K562 (cell line): ENCODE data around the gene MYL10. TPM values are rescaled to one million over a fixed set of nuclear protein-coding genes. Genes with fewer than 3 reads are reported as not detected.

Source experiments
- ATAC-seq: fragments of 200-7000 bp; cut with Tn5 transposase; 3 replicates; pipeline ENCODE4 v1.9.1; 2020; ENCODE audit warnings: moderate library complexity
- BruUV-seq: library from RNA; stranded (reverse); fragments of 400-500 nt; replicated peaks from 2 replicates; lab custom pipeline; 2021; lab: Mats Ljungman, UMichigan
- CTCF ChIA-PET: fragments of 300-600 bp; formaldehyde crosslinking; extraction: SDS; loops from one replicate; lab custom pipeline; 2021; ENCODE audit warnings: low intra/inter-chr PET ratio; lab: Yijun Ruan, JAX
- POLR2A ChIA-PET: fragments of 300-600, 350-650 bp; sonication (Branson Sonifier 250); formaldehyde crosslinking; extraction: SDS; loops from one replicate; lab custom pipeline; 2021; ENCODE audit warnings: antibody characterized with exemption, inconsistent platforms; lab: Yijun Ruan, JAX
- DNase-seq, 4 experiments: peaks; one replicate each; pipeline versions ENCODE4 v3.0.0 to v3.0.0-alpha.2; 2011 to 2018; ENCODE audit warnings: low spot score in 3 of 4, mixed read lengths in 3 of 4; ENCODE audit errors: extremely low read depth in 1 of 4
- FAIRE-seq: peaks from 2 replicates; lab custom pipeline; 2011; peaks lifted over from hg19 to GRCh38; lab: Jason Lieb, UNC
- H2AFZ ChIP-seq: 2 replicates; pipeline ENCODE4 v1.6.0; 2011; ENCODE audit warnings: low read depth, low read length, control low read depth, inconsistent platforms
- H3K27ac ChIP-seq: fragments of 200-600 bp; 3 replicates; pipeline ENCODE4 v1.8.0; 2011; ENCODE audit warnings: low read depth, mild to moderate bottlenecking, control low read depth, inconsistent platforms, low read length, moderate library complexity, mixed read lengths; ENCODE audit errors: extremely low read depth
- H3K27me3 ChIP-seq, 2 experiments: fragments of 300-600 bp in 1 of 2; 2 replicates in 1 of 2; 3 replicates in 1 of 2; pipeline versions ENCODE4 v1.6.0 to v1.8.0; 2011; ENCODE audit warnings: inconsistent platforms in 2 of 2, low read length in 2 of 2, mild to moderate bottlenecking in 1 of 2, mixed read lengths in 1 of 2, moderate library complexity in 1 of 2; ENCODE audit not compliant: control insufficient read depth in 2 of 2, insufficient read depth in 2 of 2
- H3K36me3 ChIP-seq: fragments of 300-600 bp; 3 replicates; pipeline ENCODE4 v1.8.0; 2011; ENCODE audit warnings: mild to moderate bottlenecking, low read length, inconsistent platforms; ENCODE audit not compliant: control insufficient read depth, insufficient read depth
- H3K4me1 ChIP-seq, 2 experiments: fragments of 200-600 bp in 1 of 2; replicated peaks in 1 of 2; 2 replicates in 1 of 2; 3 replicates in 1 of 2; pipeline versions ENCODE4 v1.5.1 to v1.8.0; 2011; ENCODE audit warnings: inconsistent platforms in 2 of 2, low read length in 2 of 2, mild to moderate bottlenecking in 1 of 2, mixed read lengths in 1 of 2, moderate library complexity in 1 of 2; ENCODE audit not compliant: control insufficient read depth in 2 of 2, insufficient read depth in 2 of 2
- H3K4me2 ChIP-seq: 2 replicates; pipeline ENCODE4 v1.6.1; 2011; ENCODE audit warnings: low read length, control low read depth, inconsistent platforms, mixed read lengths; ENCODE audit not compliant: insufficient read depth
- H3K4me3 ChIP-seq: fragments of 200-600 bp; sonication (generic), shearing (Covaris generic); 2 replicates; pipeline ENCODE4 v1.5.1; 2016; ENCODE audit warnings: control low read depth, inconsistent platforms
- H3K79me2 ChIP-seq: fragments of 200-600 bp; 3 replicates; pipeline ENCODE4 v1.8.0; 2011; ENCODE audit warnings: low read length, inconsistent platforms; ENCODE audit not compliant: control insufficient read depth, insufficient read depth
- H3K9ac ChIP-seq, 2 experiments: 2 replicates each; pipeline versions ENCODE4 v1.6.0 to v1.6.1; 2011; ENCODE audit warnings: low read depth in 2 of 2, low read length in 2 of 2, control low read depth in 1 of 2, inconsistent platforms in 1 of 2, mild to moderate bottlenecking in 1 of 2, mixed read lengths in 1 of 2; ENCODE audit not compliant: insufficient read depth in 1 of 2
- H3K9me1 ChIP-seq: one replicate; pipeline ENCODE4 v1.6.0; 2011; ENCODE audit warnings: inconsistent platforms, mild to moderate bottlenecking, low read length, moderate library complexity; ENCODE audit not compliant: control insufficient read depth, insufficient read depth
- H3K9me3 ChIP-seq: replicated peaks from 2 replicates; pipeline ENCODE4 v1.5.1; 2011; ENCODE audit warnings: low read depth, low read length, inconsistent platforms; ENCODE audit not compliant: control insufficient read depth, insufficient read depth
- H4K20me1 ChIP-seq: replicated peaks from 2 replicates; pipeline ENCODE4 v1.6.1; 2011; ENCODE audit warnings: low read length, inconsistent platforms, mixed read lengths; ENCODE audit not compliant: control insufficient read depth, insufficient read depth
- ARID2 ChIP-seq: fragments of 450-650 bp; IDR thresholded peaks from 2 replicates; pipeline ENCODE4 v1.6.1; 2017; ENCODE audit warnings: antibody characterized with exemption, mild to moderate bottlenecking
- DMBX1 ChIP-seq: fragments of 250-450 bp; sonication (Bioruptor Pico); IDR thresholded peaks from 2 replicates; pipeline ENCODE4 v1.8.0; 2022; ENCODE audit warnings: inconsistent platforms, mild to moderate bottlenecking, moderate library complexity, borderline replicate concordance
- EGR1 ChIP-seq: fragments of 450-650 bp; conservative IDR thresholded peaks from 2 replicates; pipeline ENCODE4 v1.6.1; 2017; ENCODE audit warnings: mild to moderate bottlenecking
- FOS ChIP-seq: IDR thresholded peaks from 3 replicates; pipeline ENCODE4 v1.6.1; 2011; ENCODE audit not compliant: insufficient read length; ENCODE audit errors: extremely low read depth
- L3MBTL2 ChIP-seq: fragments of 450-650 bp; IDR thresholded peaks from 2 replicates; pipeline ENCODE4 v1.6.1; 2016; ENCODE audit warnings: mild to moderate bottlenecking, moderate library complexity
- RBM25 ChIP-seq: fragments of 200-400 bp; formaldehyde crosslinking; IDR thresholded peaks from 2 replicates; pipeline ENCODE4 v1.6.1; 2018; ENCODE audit warnings: low read length, low read depth, moderate library complexity; ENCODE audit not compliant: severe bottlenecking
- SLC30A9 ChIP-seq: fragments of 250-450 bp; sonication (Bioruptor Pico); IDR thresholded peaks from 2 replicates; pipeline ENCODE4 v1.8.0; 2022; ENCODE audit warnings: mild to moderate bottlenecking, moderate library complexity
- TRIM28 ChIP-seq: fragments of 450-650 bp; IDR thresholded peaks from 2 replicates; pipeline ENCODE4 v1.6.1; 2017
- ZFP36 ChIP-seq: fragments of 150-350 bp; IDR thresholded peaks from 2 replicates; pipeline ENCODE4 v1.6.1; 2018; ENCODE audit warnings: low read length, low read depth; ENCODE audit not compliant: partially characterized antibody
- ZNF121 ChIP-seq: sonication (generic); formaldehyde crosslinking; conservative IDR thresholded peaks from 2 replicates; pipeline ENCODE4 v1.8.0; 2022; ENCODE audit warnings: missing genetic modification reagents
- ZNF217 ChIP-seq: sonication (generic); formaldehyde crosslinking; IDR thresholded peaks from 2 replicates; pipeline ENCODE4 v1.8.0; 2022; ENCODE audit warnings: mild to moderate bottlenecking, missing genetic modification reagents
- WGBS: fragments of 100-300 bp; shearing (Covaris generic); methylation state at CpG from one replicate; pipeline ENCODE4 v1.1.6; 2016; ENCODE audit warnings: low coverage, mixed read lengths; ENCODE audit not compliant: insufficient coverage; ENCODE audit errors: missing lambda C conversion rate; 5-methylcytosine and 5-hydroxymethylcytosine counted together
- in situ Hi-C: fragments of 300-500 bp; cut with MboI; formaldehyde crosslinking; loops from 4 replicates; pipeline ENCODE4 v1.15.0; 2018; ENCODE audit warnings: inconsistent platforms, mixed read lengths
- intact Hi-C: fragments of 100-400 bp; cut with micrococcal nuclease; formaldehyde crosslinking; loops from 2 replicates; pipeline ENCODE4 v1.14.2; 2022
- polyA plus RNA-seq, 8 experiments: library from polyadenylated mRNA; depleted of rRNA in 4 of 8; stranded (reverse) in 5 of 8; unstranded in 3 of 8; fragments of >200 nt; fragmentation: Nextera tagmentation in 2 of 8; fragmentation: Illumina TruSeq in 1 of 8; extraction: Ambion mirVana in 2 of 8; extraction: Trizol in 1 of 8; gene quantifications; 2 replicates each; pipeline versions ENCODE4 v1.2.1 to v1.2.3, GENCODE V29; 2011 to 2014; ENCODE audit warnings: inconsistent platforms in 1 of 8, missing spikeins in 1 of 8
- total RNA-seq, 7 experiments: library from RNA; depleted of rRNA in 6 of 7; stranded (reverse); fragments of >200 nt in 6 of 7; fragmentation: Illumina TruSeq in 2 of 7; extraction: Trizol in 2 of 7; gene quantifications; 2 replicates each; pipeline versions ENCODE4 v1.2.1 to v1.2.3, GENCODE V29; 2011 to 2021; ENCODE audit warnings: low replicate concordance in 1 of 7
- TF ChIP-seq, protein P1 (sequence below): IDR thresholded peaks from 2 replicates; pipeline ENCODE4 v1.6.1; 2012; ENCODE audit warnings: low read depth, low read length, improper control_type of control experiment, borderline replicate concordance
- TF ChIP-seq, protein P2 (sequence below), 2 experiments: fragments of 450-650 bp; IDR thresholded peaks; 2 replicates each; pipeline ENCODE4 v1.6.1; 2018; ENCODE audit warnings: mild to moderate bottlenecking in 2 of 2, low read depth in 1 of 2; ENCODE audit not compliant: partially characterized antibody in 2 of 2
- TF ChIP-seq, protein P3 (sequence below), 2 experiments: IDR thresholded peaks; 2 replicates each; pipeline ENCODE4 v1.6.1; 2012; ENCODE audit warnings: improper control_type of control experiment in 2 of 2, low read depth in 2 of 2, low read length in 2 of 2, borderline replicate concordance in 1 of 2

MYL10 gene
- total and polyA plus RNA-seq, 9 of the 15 experiments (the other 6 are each of a cell fraction or from before 2014, with no cell fraction given), result not detected

DNA sequence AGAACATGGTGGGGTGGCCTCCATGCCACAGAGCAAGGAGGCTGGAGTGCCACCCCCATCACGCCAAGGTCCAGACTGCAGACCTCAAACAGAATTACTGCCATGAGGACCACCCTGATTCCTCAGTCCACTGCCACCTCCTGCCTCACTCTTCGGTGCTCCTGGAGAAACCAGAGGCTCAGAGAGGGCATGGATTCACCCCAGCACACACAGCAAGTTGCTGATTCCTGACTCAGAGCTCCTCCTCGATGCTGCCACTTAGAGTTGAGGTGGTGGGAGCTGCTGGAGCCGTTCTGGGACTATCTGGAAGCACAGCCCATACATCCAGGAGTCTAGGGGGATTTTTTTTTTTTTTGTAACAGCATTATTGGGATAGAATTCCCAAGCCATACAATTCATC is 22.0 kb upstream of the MYL10 start:
- Histone ChIP-seq H3K27me3 (peaks cover 33 to 69% of the 10 kb centered on the region in 2 experiments), H3K27ac (no peak overlapping the region), H3K4me1 (no peaks in the 10 kb centered on the region), H3K4me3 (no peak overlapping the region), H3K9me1 (peaks cover 4% of the 10 kb centered on the region), H3K9ac (peak overlapping the region in 1 of 2 experiments; percentile 29; a peak in 1 of 4 replicates), H4K20me1 (0 out of 2 replicates have a peak, but pooled peaks cover 5% of the 10 kb centered on the region), H3K79me2 (no peaks in the 10 kb centered on the region), H3K4me2 (no peak overlapping the region), H3K9me3 (no peaks in the 10 kb centered on the region), H3K36me3 (no peaks in the 10 kb centered on the region), H2AFZ (no peak overlapping the region)
- ATAC-seq, result no peak
- CTCF ChIA-PET, result no interaction called here
- in situ Hi-C loops, result no loop called here
- 0% methylated on average over 4 of the region's 4 CpGs for WGBS
- no peak for FAIRE-seq
- BruUV-seq, result no TSS peak
- POLR2A ChIA-PET, result interaction anchor here (0.7 to 1.4 kb wide), 5 partner anchors 10 to 252 kb away, joined by 3 to 4 read pairs (median 3); no protein-coding TSS in a partner anchor
- no peak for DNase-seq
- intact Hi-C loops, result no loop called here
- TF ChIP-seq TRIM28 (no peak), ZFP36 (peak; percentile 75), ARID2 (no peak), ZNF121 (CRISPR knock-in tag) (no peak), FOS (no peak), ZNF217 (CRISPR knock-in tag) (no peak), EGR1 (no peak), SLC30A9 (no peak), RBM25 (peak; percentile 19), L3MBTL2 (no peak), DMBX1 (CRISPR knock-in tag) (no peak)
- TF ChIP-seq, protein P1, sequence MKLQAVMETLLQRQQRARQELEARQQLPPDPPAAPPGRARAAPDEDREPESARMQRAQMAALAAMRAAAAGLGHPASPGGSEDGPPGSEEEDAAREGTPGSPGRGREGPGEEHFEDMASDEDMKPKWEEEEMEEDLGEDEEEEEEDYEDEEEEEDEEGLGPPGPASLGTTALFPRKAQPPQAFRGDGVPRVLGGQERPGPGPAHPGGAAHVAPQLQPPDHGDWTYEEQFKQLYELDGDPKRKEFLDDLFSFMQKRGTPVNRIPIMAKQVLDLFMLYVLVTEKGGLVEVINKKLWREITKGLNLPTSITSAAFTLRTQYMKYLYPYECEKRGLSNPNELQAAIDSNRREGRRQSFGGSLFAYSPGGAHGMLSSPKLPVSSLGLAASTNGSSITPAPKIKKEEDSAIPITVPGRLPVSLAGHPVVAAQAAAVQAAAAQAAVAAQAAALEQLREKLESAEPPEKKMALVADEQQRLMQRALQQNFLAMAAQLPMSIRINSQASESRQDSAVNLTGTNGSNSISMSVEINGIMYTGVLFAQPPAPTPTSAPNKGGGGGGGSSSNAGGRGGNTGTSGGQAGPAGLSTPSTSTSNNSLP, result no peak
- TF ChIP-seq, protein P2, sequence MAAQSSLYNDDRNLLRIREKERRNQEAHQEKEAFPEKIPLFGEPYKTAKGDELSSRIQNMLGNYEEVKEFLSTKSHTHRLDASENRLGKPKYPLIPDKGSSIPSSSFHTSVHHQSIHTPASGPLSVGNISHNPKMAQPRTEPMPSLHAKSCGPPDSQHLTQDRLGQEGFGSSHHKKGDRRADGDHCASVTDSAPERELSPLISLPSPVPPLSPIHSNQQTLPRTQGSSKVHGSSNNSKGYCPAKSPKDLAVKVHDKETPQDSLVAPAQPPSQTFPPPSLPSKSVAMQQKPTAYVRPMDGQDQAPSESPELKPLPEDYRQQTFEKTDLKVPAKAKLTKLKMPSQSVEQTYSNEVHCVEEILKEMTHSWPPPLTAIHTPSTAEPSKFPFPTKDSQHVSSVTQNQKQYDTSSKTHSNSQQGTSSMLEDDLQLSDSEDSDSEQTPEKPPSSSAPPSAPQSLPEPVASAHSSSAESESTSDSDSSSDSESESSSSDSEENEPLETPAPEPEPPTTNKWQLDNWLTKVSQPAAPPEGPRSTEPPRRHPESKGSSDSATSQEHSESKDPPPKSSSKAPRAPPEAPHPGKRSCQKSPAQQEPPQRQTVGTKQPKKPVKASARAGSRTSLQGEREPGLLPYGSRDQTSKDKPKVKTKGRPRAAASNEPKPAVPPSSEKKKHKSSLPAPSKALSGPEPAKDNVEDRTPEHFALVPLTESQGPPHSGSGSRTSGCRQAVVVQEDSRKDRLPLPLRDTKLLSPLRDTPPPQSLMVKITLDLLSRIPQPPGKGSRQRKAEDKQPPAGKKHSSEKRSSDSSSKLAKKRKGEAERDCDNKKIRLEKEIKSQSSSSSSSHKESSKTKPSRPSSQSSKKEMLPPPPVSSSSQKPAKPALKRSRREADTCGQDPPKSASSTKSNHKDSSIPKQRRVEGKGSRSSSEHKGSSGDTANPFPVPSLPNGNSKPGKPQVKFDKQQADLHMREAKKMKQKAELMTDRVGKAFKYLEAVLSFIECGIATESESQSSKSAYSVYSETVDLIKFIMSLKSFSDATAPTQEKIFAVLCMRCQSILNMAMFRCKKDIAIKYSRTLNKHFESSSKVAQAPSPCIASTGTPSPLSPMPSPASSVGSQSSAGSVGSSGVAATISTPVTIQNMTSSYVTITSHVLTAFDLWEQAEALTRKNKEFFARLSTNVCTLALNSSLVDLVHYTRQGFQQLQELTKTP (IDR thresholded peaks at IDR 0.05; ENCODE audit: low read depth in 1 of 2, partially characterized antibody in 2 of 2), result no peak
- TF ChIP-seq, protein P3, sequence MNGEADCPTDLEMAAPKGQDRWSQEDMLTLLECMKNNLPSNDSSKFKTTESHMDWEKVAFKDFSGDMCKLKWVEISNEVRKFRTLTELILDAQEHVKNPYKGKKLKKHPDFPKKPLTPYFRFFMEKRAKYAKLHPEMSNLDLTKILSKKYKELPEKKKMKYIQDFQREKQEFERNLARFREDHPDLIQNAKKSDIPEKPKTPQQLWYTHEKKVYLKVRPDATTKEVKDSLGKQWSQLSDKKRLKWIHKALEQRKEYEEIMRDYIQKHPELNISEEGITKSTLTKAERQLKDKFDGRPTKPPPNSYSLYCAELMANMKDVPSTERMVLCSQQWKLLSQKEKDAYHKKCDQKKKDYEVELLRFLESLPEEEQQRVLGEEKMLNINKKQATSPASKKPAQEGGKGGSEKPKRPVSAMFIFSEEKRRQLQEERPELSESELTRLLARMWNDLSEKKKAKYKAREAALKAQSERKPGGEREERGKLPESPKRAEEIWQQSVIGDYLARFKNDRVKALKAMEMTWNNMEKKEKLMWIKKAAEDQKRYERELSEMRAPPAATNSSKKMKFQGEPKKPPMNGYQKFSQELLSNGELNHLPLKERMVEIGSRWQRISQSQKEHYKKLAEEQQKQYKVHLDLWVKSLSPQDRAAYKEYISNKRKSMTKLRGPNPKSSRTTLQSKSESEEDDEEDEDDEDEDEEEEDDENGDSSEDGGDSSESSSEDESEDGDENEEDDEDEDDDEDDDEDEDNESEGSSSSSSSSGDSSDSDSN (IDR thresholded peaks at IDR 0.05; ENCODE audit: borderline replicate concordance in 1 of 2, low read depth in 2 of 2, low read length in 2 of 2), result no peak
